GDM1 (cell line): ENCODE data around the gene ENTPD8.
"Not testable (repeated sequence)": the region's sequence is repeated elsewhere in the genome, so short reads cannot be mapped to it uniquely, and the experiment has no call there.

Source experiments
- DNase-seq: peaks from one replicate; lab custom pipeline; 2025; lab: John Stamatoyannopoulos, UW

ENTPD8 gene

GRCh38 chr9:137394866-137395665 lies 46.1 kb downstream of the ENTPD8 start:
- no peak for DNase-seq

DNA sequence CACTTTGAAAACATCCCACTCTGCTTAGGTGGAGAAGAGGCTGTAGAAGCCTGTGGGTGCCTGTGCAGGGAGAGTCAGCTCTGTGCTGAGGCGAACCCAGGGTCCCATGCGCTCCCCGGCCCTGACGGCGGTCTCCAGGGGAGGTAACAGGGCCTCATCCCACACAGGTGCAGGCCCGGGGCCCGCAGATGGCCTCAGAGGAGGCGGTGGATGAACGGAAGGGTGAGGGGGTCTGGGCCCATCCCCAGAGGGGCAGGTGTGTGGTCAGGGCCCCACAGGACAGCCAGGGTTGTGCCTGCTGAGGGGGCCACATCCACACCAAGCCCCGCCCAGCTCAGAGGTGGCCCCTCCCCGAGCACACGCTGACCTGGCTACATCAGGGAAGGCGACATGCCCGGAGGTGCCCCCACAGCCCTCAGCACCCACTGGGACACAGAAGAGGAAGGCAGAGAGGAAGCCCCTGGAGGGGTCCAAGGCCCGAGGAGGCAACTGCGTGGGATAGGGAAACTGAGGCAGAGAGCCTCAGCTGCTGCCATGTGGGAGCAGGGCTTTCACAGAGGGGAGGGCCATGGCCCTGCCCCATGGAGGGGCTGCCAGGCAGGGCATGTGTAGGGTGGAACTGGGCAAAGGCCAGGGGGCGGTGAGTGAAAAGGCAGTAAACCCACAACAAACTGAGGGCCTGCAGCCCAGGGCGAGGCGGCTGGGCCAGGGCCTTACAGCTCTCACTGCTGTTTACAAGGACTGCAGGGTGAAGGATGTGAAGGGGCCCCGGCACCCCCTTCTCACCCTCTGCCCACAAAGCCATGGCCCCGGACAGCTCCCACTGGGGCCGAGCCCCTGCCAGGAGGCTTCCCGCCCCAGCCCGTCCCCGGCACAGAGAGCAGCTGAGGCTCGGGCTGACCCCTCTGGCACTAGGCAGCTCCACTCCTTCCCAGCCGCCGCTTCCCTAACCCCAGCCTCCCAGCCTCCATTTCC lies 47.7 kb downstream of the ENTPD8 start:
- DNase-seq = no peak

DNA sequence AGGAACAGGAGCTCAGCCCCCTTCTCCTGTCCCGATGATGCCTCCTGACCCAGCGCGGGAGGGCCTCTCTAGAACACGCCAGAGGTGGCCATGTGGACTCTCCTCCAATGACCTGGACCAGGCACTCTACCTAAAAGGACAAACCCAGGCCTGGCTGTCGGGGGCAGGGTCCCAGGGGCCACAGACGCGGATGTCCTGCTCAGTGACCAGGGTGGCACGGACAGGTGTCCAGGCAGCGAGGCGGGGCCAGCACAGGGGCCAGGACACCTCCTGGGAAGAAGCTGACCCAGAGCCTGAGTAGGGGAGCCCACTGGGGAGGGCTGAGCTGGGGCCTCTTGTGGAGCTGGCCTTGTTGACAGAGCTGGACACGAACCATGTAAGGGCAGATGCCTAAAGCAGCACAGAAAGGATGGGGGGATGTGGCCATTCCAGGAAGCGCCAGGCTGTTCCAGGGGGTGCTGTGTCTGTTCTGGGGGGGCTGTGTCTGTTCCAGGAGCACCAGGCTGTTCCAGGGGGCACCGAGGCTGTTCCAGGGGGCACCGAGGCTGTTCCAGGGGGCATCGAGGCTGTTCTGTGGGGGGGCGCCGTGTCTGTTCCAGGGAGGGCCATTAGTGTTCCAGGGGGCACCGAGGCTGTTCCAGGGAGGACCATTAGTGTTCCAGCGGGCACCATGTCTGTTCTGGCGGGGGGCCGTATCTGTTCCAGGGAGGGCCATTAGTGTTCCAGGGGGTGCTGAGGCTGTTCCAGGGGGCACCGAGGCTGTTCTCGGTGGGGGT lies 48.7 kb downstream of the ENTPD8 start:
- no peak for DNase-seq

GRCh38 chr9:137391411-137391754 lies 49.8 kb downstream of the ENTPD8 start:
- no peak for DNase-seq

- DNase-seq = no peak
These were observed 50.4 kb downstream of the ENTPD8 start for GRCh38 chr9:137390553-137391410.

- DNase-seq = no peak
These were observed 51.8 kb downstream of the ENTPD8 start for GRCh38 chr9:137389428-137389746.

GRCh38 chr9:137388589-137389427 lies 52.3 kb downstream of the ENTPD8 start:
- no peak for DNase-seq

- no peak for DNase-seq
These were observed 53.1 kb downstream of the ENTPD8 start for GRCh38 chr9:137387891-137388560.

- peak; percentile 13 for DNase-seq
These were observed 53.9 kb downstream of the ENTPD8 start for GRCh38 chr9:137387114-137387890.

- DNase-seq = not testable (repeated sequence)
These were observed 54.5 kb downstream of the ENTPD8 start for GRCh38 chr9:137386507-137387113.

DNA sequence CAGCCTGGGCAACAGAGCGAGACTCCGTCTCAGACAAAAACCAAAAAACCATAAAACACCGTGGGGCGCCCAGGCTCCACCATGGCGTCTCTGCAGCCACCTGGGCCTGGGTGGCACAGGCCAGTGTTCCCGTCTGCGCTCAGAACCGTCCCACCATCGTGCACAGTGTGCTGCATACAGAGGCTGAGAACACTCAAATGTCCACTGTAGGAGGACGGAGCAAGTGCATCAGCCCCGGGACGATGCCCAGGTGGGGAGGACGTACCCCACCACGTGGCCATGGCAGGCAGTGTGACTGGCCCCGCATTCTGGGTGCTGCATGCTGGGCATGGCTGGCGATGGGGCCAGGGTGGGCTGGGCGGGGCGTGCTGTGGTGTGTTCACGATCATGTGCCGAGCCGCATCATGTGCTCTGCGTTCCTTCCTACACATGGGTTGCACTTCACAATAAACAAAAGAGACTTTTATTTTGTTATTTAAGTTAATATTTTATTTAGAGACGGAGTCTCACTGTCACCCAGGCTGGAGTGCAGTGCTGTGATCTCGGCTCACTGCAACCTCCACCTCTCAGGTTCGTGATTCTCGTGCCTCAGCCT lies 56.0 kb downstream of the ENTPD8 start:
- no peak for DNase-seq
